Ascending aorta (tissue), 2 donors: Measurements from ENCODE around the gene KLF8. TPM values are rescaled to one million over a fixed set of nuclear protein-coding genes. Genes with fewer than 3 reads are reported as not detected.

Source experiments
- DNase-seq, 2 donors: peaks; one replicate each; pipeline ENCODE4 v3.0.0-alpha.2; 2019; ENCODE audit warnings: low spot score in 2 of 2
- H3K27ac ChIP-seq, 2 donors: fragments of 200-600 bp; sonication (generic); one replicate each; pipeline ENCODE4 v1.5.1; 2016 to 2017; ENCODE audit warnings: mild to moderate bottlenecking in 1 of 2
- H3K27me3 ChIP-seq: fragments of 200-600 bp; sonication (generic); one replicate; pipeline ENCODE4 v1.5.1; 2017
- H3K36me3 ChIP-seq, 2 donors: fragments of 200-600 bp; sonication (generic); one replicate each; pipeline ENCODE4 v1.5.1; 2016
- H3K4me1 ChIP-seq, 2 donors: fragments of 200-600 bp; sonication (generic); one replicate each; pipeline ENCODE4 v1.5.1; 2016 to 2017; ENCODE audit warnings: mild to moderate bottlenecking in 1 of 2
- H3K4me3 ChIP-seq, 2 donors: fragments of 200-600 bp; sonication (generic); one replicate each; pipeline ENCODE4 v1.5.1; 2016 to 2017; ENCODE audit warnings: mild to moderate bottlenecking in 1 of 2
- H3K9me3 ChIP-seq, 2 donors: fragments of 200-600 bp; sonication (generic); one replicate each; pipeline ENCODE4 v1.5.1; 2016
- CTCF ChIP-seq, 3 experiments: fragments of 200-600 bp in 2 of 3; fragments of 450-650 bp in 1 of 3; sonication (generic) in 2 of 3; IDR thresholded peaks; one replicate each; pipeline ENCODE4 v1.5.1; 2016 to 2019; ENCODE audit warnings: antibody characterized with exemption in 3 of 3, mild to moderate bottlenecking in 1 of 3, moderate library complexity in 1 of 3
- intact Hi-C: fragments of 100-400 bp; cut with DNase I; formaldehyde crosslinking; loops from one replicate; pipeline ENCODE4 v1.15.1; 2023
- total RNA-seq: library from RNA; depleted of rRNA; stranded (reverse); fragments of >200 nt; gene quantifications from one replicate; pipeline ENCODE4 v1.1.0, GENCODE V29; 2016

KLF8 gene
- total RNA-seq, 1 donor from 2014 or later: 5.7 TPM

- no peak overlapping the region for H3K4me3 ChIP-seq
- H3K27ac ChIP-seq: no peak overlapping the region
- H3K4me1 ChIP-seq: no peaks in the 10 kb centered on the region
- no peaks in the 10 kb centered on the region for H3K27me3 ChIP-seq
- no peak for DNase-seq
- peaks cover 0 to 12% of the 10 kb centered on the region in 2 donors for H3K36me3 ChIP-seq
- H3K9me3 ChIP-seq: no peaks in the 10 kb centered on the region
- no peak for TF ChIP-seq CTCF (IDR thresholded peaks at IDR 0.05)
- intact Hi-C loops: no loop called here
Observed at GRCh38 chrX:56279863-56280262, 47.7 kb downstream of the KLF8 start.

GRCh38 chrX:56281789-56282188 is 49.6 kb downstream of the KLF8 start:
- no peaks in the 10 kb centered on the region for H3K27me3 ChIP-seq
- no peaks in the 10 kb centered on the region for H3K4me1 ChIP-seq
- H3K36me3 ChIP-seq: peaks cover 9 to 22% of the 10 kb centered on the region in 2 donors
- no peak overlapping the region for H3K27ac ChIP-seq
- no peak for TF ChIP-seq CTCF (IDR thresholded peaks at IDR 0.05)
- H3K4me3 ChIP-seq: no peak overlapping the region
- intact Hi-C loops: no loop called here
- no peaks in the 10 kb centered on the region for H3K9me3 ChIP-seq
- DNase-seq: no peak

- Histone ChIP-seq H3K27ac (no peak overlapping the region), H3K36me3 (peaks cover 15 to 39% of the 10 kb centered on the region in 2 donors), H3K9me3 (no peaks in the 10 kb centered on the region), H3K4me1 (no peaks in the 10 kb centered on the region), H3K27me3 (no peaks in the 10 kb centered on the region), H3K4me3 (no peak overlapping the region)
- TF ChIP-seq CTCF (IDR thresholded peaks at IDR 0.05): no peak
- intact Hi-C loops: no loop called here
- no peak for DNase-seq
Observed at GRCh38 chrX:56284269-56284668, 52.1 kb downstream of the KLF8 start.

GRCh38 chrX:56288608-56289007 is 56.5 kb downstream of the KLF8 start:
- H3K9me3 ChIP-seq: peaks cover 0 to 23% of the 10 kb centered on the region in 2 donors
- no peak overlapping the region for H3K4me3 ChIP-seq
- no peak for TF ChIP-seq CTCF (IDR thresholded peaks at IDR 0.05)
- intact Hi-C loops: no loop called here
- no peak for DNase-seq
- H3K4me1 ChIP-seq: no peaks in the 10 kb centered on the region
- H3K36me3 ChIP-seq: peaks cover 15 to 52% of the 10 kb centered on the region in 2 donors
- no peaks in the 10 kb centered on the region for H3K27me3 ChIP-seq
- no peak overlapping the region for H3K27ac ChIP-seq

- H3K9me3 ChIP-seq: peaks cover 0 to 28% of the 10 kb centered on the region in 2 donors
- no peaks in the 10 kb centered on the region for H3K4me1 ChIP-seq
- TF ChIP-seq CTCF (IDR thresholded peaks at IDR 0.05): no peak
- intact Hi-C loops: no loop called here
- no peak for DNase-seq
- H3K4me3 ChIP-seq: no peak overlapping the region
- H3K27ac ChIP-seq: no peak overlapping the region
- H3K27me3 ChIP-seq: no peaks in the 10 kb centered on the region
- peaks cover 15 to 45% of the 10 kb centered on the region in 2 donors for H3K36me3 ChIP-seq
Observed at GRCh38 chrX:56289449-56289848, 57.3 kb downstream of the KLF8 start.

GRCh38 chrX:56308726-56309125 is 76.6 kb downstream of the KLF8 start:
- Histone ChIP-seq H3K27ac (no peak overlapping the region), H3K27me3 (no peaks in the 10 kb centered on the region), H3K4me3 (no peak overlapping the region), H3K4me1 (no peaks in the 10 kb centered on the region), H3K36me3 (no peaks in the 10 kb centered on the region), H3K9me3 (peaks cover 5 to 13% of the 10 kb centered on the region in 2 donors)
- no peak for TF ChIP-seq CTCF (IDR thresholded peaks at IDR 0.05)
- intact Hi-C loops: no loop called here
- DNase-seq: no peak
